HepG2 (cell line): ENCODE measurements around the gene CTSZ. TPM values are rescaled to one million over a fixed set of nuclear protein-coding genes. Genes with fewer than 3 reads are reported as not detected.

Experiments used
- ATAD3A ChIP-seq: sonication (generic); formaldehyde crosslinking; IDR thresholded peaks from 2 replicates; pipeline ENCODE4 v1.4.0; 2020; ENCODE audit warnings: missing genetic modification reagents
- FOSL1 ChIP-seq: sonication (generic); formaldehyde crosslinking; IDR thresholded peaks from 2 replicates; pipeline ENCODE4 v1.9.0; 2021; ENCODE audit warnings: missing genetic modification reagents, borderline replicate concordance
- FOXM1 ChIP-seq: sonication (generic); formaldehyde crosslinking; IDR thresholded peaks from 2 replicates; pipeline ENCODE4 v1.5.0; 2020; ENCODE audit warnings: missing genetic modification reagents
- IRF9 ChIP-seq: sonication (generic); formaldehyde crosslinking; IDR thresholded peaks from 2 replicates; pipeline ENCODE4 v1.8.0; 2022; ENCODE audit warnings: missing genetic modification reagents, mild to moderate bottlenecking, borderline replicate concordance
- LRRFIP1 ChIP-seq: sonication (generic); formaldehyde crosslinking; conservative IDR thresholded peaks from 2 replicates; pipeline ENCODE4 v1.4.0; 2020; ENCODE audit warnings: missing genetic modification reagents
- MAFK ChIP-seq, 2 experiments: IDR thresholded peaks in 1 of 2; conservative IDR thresholded peaks in 1 of 2; 2 replicates each; pipeline ENCODE4 v1.6.1; 2011; ENCODE audit warnings: improper control_type of control experiment in 2 of 2, low read length in 2 of 2
- MIER2 ChIP-seq: IDR thresholded peaks from 2 replicates; pipeline ENCODE4 v1.6.1; 2016; ENCODE audit warnings: missing biosample characterization, missing genetic modification reagents
- NFIC ChIP-seq: IDR thresholded peaks from 2 replicates; pipeline ENCODE4 v1.6.1; 2012; ENCODE audit warnings: mild to moderate bottlenecking, low read length, inconsistent platforms
- PBX3 ChIP-seq: sonication (generic); formaldehyde crosslinking; IDR thresholded peaks from 2 replicates; pipeline ENCODE4 v1.8.1; 2023; ENCODE audit warnings: missing genetic modification reagents, inconsistent platforms, borderline replicate concordance
- PLSCR1 ChIP-seq: sonication (generic); formaldehyde crosslinking; IDR thresholded peaks from 2 replicates; pipeline ENCODE4 v1.5.0; 2020; ENCODE audit warnings: missing genetic modification reagents, mild to moderate bottlenecking, borderline replicate concordance
- RNF219 ChIP-seq: sonication (generic); formaldehyde crosslinking; IDR thresholded peaks from 2 replicates; pipeline ENCODE4 v1.5.0; 2020; ENCODE audit warnings: mild to moderate bottlenecking, missing genetic modification reagents
- SATB2 ChIP-seq: sonication (generic); formaldehyde crosslinking; IDR thresholded peaks from 2 replicates; pipeline ENCODE4 v1.5.0; 2020; ENCODE audit warnings: missing genetic modification reagents
- SNAPC2 ChIP-seq: sonication (generic); formaldehyde crosslinking; IDR thresholded peaks from 2 replicates; pipeline ENCODE4 v1.8.1; 2022; ENCODE audit warnings: mild to moderate bottlenecking, missing genetic modification reagents
- ZBTB33 ChIP-seq: sonication (generic); formaldehyde crosslinking; IDR thresholded peaks from 2 replicates; pipeline ENCODE4 v1.4.0; 2020; ENCODE audit warnings: missing genetic modification reagents
- ZNF317 ChIP-seq: sonication (generic); formaldehyde crosslinking; IDR thresholded peaks from 2 replicates; pipeline ENCODE4 v1.5.0; 2020; ENCODE audit warnings: mild to moderate bottlenecking, missing genetic modification reagents
- ZNF710 ChIP-seq: sonication (generic); formaldehyde crosslinking; IDR thresholded peaks from 2 replicates; pipeline ENCODE4 v1.5.0; 2020; ENCODE audit warnings: mild to moderate bottlenecking, missing genetic modification reagents, borderline replicate concordance
- polyA plus RNA-seq, 8 experiments: library from polyadenylated mRNA; depleted of rRNA in 3 of 8; stranded (reverse) in 7 of 8; unstranded in 1 of 8; fragments of >200 nt; fragmentation: Illumina TruSeq in 4 of 8; extraction: Trizol in 4 of 8; gene quantifications; 2 replicates each; pipeline versions ENCODE4 v1.2.1 to v1.2.3, GENCODE V29; 2011 to 2016; ENCODE audit warnings: low read depth in 4 of 8, missing spikeins in 1 of 8, mixed read lengths in 1 of 8; ENCODE audit not compliant: insufficient read depth in 1 of 8
- total RNA-seq, 5 experiments: library from RNA; depleted of rRNA; stranded (reverse); fragments of >200 nt; fragmentation: Illumina TruSeq; extraction: Trizol; gene quantifications; 2 replicates each; pipeline ENCODE4 v1.2.3, GENCODE V29; 2016; ENCODE audit warnings: low read depth in 1 of 5

Gene CTSZ
- total and polyA plus RNA-seq, 2 of the 13 experiments (the other 11 are each of a cell fraction or from before 2014, with no cell fraction given) = 0.33 TPM; not detected in 1

- TF ChIP-seq LRRFIP1 (CRISPR knock-in tag) (no peak), PLSCR1 (CRISPR knock-in tag) (no peak), FOXM1 (no peak), FOSL1 (CRISPR knock-in tag) (no peak), NFIC (no peak), ZBTB33 (peak; percentile 20; the same call in 1 of the 2 replicates), ZNF317 (CRISPR knock-in tag) (no peak), MAFK (conservative IDR thresholded peaks at IDR 0.05 in 1 of 2, IDR thresholded peaks at IDR 0.05 in 1 of 2; ENCODE audit: low read length in 2 of 2) (no peak), SATB2 (CRISPR knock-in tag) (no peak), ATAD3A (no peak), ZNF710 (no peak), MIER2 (CRISPR knock-in tag) (no peak), IRF9 (CRISPR knock-in tag) (0 out of 2 replicates have a peak, but pooled peaks have one; percentile 67), SNAPC2 (CRISPR knock-in tag) (no peak), PBX3 (no peak), RNF219 (CRISPR knock-in tag) (no peak)
Observed at GRCh38 chr20:58995461-58996225, 11.4 kb downstream of the CTSZ start (continued).
